Stomach (tissue), 9 donors: ENCODE data around the gene NPAS1. TPM values are rescaled to one million over a fixed set of nuclear protein-coding genes. Genes with fewer than 3 reads are reported as not detected.

Source experiments
- DNase-seq, 2 donors: peaks; one replicate each; pipeline versions ENCODE4 v3.0.0 to v3.0.0-alpha.2; 2013 to 2019
- H3K27ac ChIP-seq, 5 donors: fragments of 200-600 bp in 4 of 5; sonication (generic) in 4 of 5; one replicate each; pipeline ENCODE4 v1.5.1; 2013 to 2019; ENCODE audit warnings: mild to moderate bottlenecking in 1 of 5, moderate library complexity in 1 of 5
- H3K27me3 ChIP-seq, 3 donors: fragments of 200-600 bp; sonication (generic); one replicate each; pipeline ENCODE4 v1.5.1; 2017 to 2019; ENCODE audit warnings: mixed run types in 1 of 3
- H3K36me3 ChIP-seq, 4 donors: fragments of 200-600 bp; sonication (generic); 1 replicate in 3 of 4; 2 replicates in 1 of 4; pipeline ENCODE4 v1.5.1; 2016 to 2019
- H3K4me1 ChIP-seq, 4 donors: fragments of 200-600 bp; sonication (generic); one replicate each; pipeline ENCODE4 v1.5.1; 2016 to 2019
- H3K4me3 ChIP-seq, 4 donors: fragments of 200-600 bp; sonication (generic) in 3 of 4; one replicate each; pipeline ENCODE4 v1.5.1; 2016 to 2019; ENCODE audit warnings: mild to moderate bottlenecking in 1 of 4
- H3K9me3 ChIP-seq, 4 donors: fragments of 200-600 bp; sonication (generic); one replicate each; pipeline ENCODE4 v1.5.1; 2016 to 2019
- EP300 ChIP-seq: sonication (generic); formaldehyde crosslinking; IDR thresholded peaks from one replicate; pipeline ENCODE4 v1.6.1; 2017; ENCODE audit warnings: antibody characterized with exemption
- POLR2A ChIP-seq, 4 donors: fragments of 450-650 bp; IDR thresholded peaks; one replicate each; pipeline ENCODE4 v1.6.1; 2016; ENCODE audit warnings: antibody characterized with exemption in 4 of 4, control low read depth in 2 of 4, mild to moderate bottlenecking in 1 of 4, moderate library complexity in 1 of 4
- POLR2AphosphoS5 ChIP-seq, 3 donors: sonication (generic); formaldehyde crosslinking; IDR thresholded peaks; one replicate each; pipeline ENCODE4 v1.6.1; 2016; ENCODE audit warnings: antibody characterized with exemption in 3 of 3
- WGBS, 5 donors: extraction: QIAGEN DNeasy Blood & Tissue Kit in 3 of 5; methylation state at CpG; one replicate each; pipeline versions ENCODE4 v1.1.5 to v1.1.7; 2013 to 2018; 5-methylcytosine and 5-hydroxymethylcytosine counted together
- intact Hi-C: fragments of 100-400 bp; cut with DNase I; formaldehyde crosslinking; loops from one replicate; pipeline ENCODE4 v1.15.1; 2023; ENCODE audit warnings: low total_unique reads
- polyA plus RNA-seq, 3 donors: library from polyadenylated mRNA; stranded (reverse); fragments of 200-250 nt; gene quantifications; one replicate each; pipeline ENCODE4 v1.2.3, GENCODE V29; 2013
- total RNA-seq, 5 donors: library from RNA; depleted of rRNA; stranded (reverse); fragments of >200 nt; gene quantifications; one replicate each; pipeline versions ENCODE4 v1.1.0 to v1.2.3, GENCODE V29; 2014 to 2016
- TF ChIP-seq, protein P1 (sequence below), 7 experiments: fragments of 450-650 bp in 4 of 7; fragments of 200-600 bp in 3 of 7; sonication (generic) in 3 of 7; IDR thresholded peaks; one replicate each; pipeline ENCODE4 v1.5.1; 2016 to 2019; ENCODE audit warnings: antibody characterized with exemption in 7 of 7, control low read depth in 2 of 7, mild to moderate bottlenecking in 1 of 7
- donor health status: healthy with polysubstance abuse.
- donor health status: Bipolar disorder and iron deficiency.
- donor health status: healthy.

The NPAS1 gene
- total and polyA plus RNA-seq, 8 donors, result 0.72 to 8.9 (median 1.1) TPM; not detected in 3

DNA sequence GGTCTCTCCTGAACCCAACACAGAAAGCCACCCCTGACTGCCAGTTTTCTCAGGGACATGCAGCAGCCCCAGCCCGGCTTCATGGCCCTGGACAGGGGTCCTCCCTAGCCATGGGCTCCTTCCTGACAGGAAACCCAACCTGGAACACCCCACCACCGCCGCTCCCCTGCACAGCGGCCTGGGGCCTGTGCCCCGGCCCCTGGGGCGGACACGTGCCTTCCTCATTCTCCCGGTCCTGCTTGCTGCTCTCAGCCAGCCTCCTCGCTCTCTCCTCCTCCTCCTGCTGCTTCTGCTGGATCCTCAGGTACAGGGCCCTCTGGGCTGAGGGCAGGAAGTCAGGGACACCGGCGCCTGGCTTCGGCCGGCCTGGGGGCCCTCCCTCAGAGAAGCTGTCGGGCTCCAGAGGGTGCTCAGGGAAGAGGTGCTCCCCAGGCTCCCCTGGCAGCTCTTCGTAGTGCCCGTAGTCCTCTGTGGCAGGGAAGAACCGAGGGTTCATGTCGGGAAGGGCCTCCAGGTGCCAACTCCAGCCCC lies 49.3 kb downstream of the NPAS1 start:
- peaks cover 68 to 98% (median 95%) of the 10 kb centered on the region in 4 donors for H3K36me3 ChIP-seq
- 85 to 92% (median 89%) methylated on average over 7 to 18 of the region's 18 CpGs for WGBS, 5 donors
- no peak for TF ChIP-seq EP300
- no peak for TF ChIP-seq POLR2A (IDR thresholded peaks at IDR 0.05)
- TF ChIP-seq, protein P1, sequence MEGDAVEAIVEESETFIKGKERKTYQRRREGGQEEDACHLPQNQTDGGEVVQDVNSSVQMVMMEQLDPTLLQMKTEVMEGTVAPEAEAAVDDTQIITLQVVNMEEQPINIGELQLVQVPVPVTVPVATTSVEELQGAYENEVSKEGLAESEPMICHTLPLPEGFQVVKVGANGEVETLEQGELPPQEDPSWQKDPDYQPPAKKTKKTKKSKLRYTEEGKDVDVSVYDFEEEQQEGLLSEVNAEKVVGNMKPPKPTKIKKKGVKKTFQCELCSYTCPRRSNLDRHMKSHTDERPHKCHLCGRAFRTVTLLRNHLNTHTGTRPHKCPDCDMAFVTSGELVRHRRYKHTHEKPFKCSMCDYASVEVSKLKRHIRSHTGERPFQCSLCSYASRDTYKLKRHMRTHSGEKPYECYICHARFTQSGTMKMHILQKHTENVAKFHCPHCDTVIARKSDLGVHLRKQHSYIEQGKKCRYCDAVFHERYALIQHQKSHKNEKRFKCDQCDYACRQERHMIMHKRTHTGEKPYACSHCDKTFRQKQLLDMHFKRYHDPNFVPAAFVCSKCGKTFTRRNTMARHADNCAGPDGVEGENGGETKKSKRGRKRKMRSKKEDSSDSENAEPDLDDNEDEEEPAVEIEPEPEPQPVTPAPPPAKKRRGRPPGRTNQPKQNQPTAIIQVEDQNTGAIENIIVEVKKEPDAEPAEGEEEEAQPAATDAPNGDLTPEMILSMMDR (IDR thresholded peaks at IDR 0.05), result no peak
- TF ChIP-seq POLR2AphosphoS5 (IDR thresholded peaks at IDR 0.05), result no peak

DNA sequence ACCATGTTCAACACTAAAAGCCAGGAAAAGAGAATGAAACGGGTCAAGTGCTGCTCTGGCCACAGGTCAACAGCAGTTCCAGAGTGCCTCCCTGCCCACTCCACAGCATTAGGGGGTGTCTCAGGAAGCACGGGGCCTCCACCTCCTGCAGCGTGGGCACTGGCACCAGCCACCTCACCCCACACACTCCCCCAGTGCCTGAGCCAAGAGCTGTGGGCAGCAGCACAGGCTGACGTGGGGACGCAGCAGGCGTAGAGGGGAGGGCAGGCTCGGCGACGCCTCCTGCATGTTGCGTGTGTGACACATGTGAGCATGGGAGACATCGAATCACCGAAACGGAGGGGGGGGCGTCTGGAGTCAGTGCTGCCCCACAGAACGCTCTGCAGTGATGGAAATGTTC lies 50.2 kb downstream of the NPAS1 start:
- H3K9me3 ChIP-seq, result no peaks in the 10 kb centered on the region
- peaks cover 0 to 8% (median 2%) of the 10 kb centered on the region in 4 donors for H3K4me1 ChIP-seq
- no peak overlapping the region for H3K4me3 ChIP-seq
- 81 to 90% (median 85%) methylated on average over 8 to 15 of the region's 15 CpGs for WGBS, 5 donors
- no peak for DNase-seq
- H3K27ac ChIP-seq, result no peak overlapping the region
- TF ChIP-seq POLR2A (IDR thresholded peaks at IDR 0.05), result no peak
- peaks cover 68 to 100% (median 99%) of the 10 kb centered on the region in 4 donors for H3K36me3 ChIP-seq
- intact Hi-C loops, result no loop called here
- no peaks in the 10 kb centered on the region for H3K27me3 ChIP-seq

More for the DNA sequence above, 49.3 kb downstream of the NPAS1 start:
- Histone ChIP-seq H3K4me1 (peaks cover 0 to 3% (median 0%) of the 10 kb centered on the region in 4 donors), H3K4me3 (no peak overlapping the region), H3K9me3 (no peaks in the 10 kb centered on the region), H3K27ac (no peak overlapping the region), H3K27me3 (no peaks in the 10 kb centered on the region)
- intact Hi-C loops, result no loop called here
- DNase-seq, result no peak

GRCh38 chr19:47070756-47071155 lies 51.1 kb downstream of the NPAS1 start:
- Histone ChIP-seq H3K27me3 (no peaks in the 10 kb centered on the region), H3K36me3 (peaks cover 66 to 100% (median 99%) of the 10 kb centered on the region in 4 donors), H3K4me3 (no peak overlapping the region), H3K27ac (no peak overlapping the region), H3K9me3 (no peaks in the 10 kb centered on the region), H3K4me1 (peaks cover 0 to 18% (median 3%) of the 10 kb centered on the region in 4 donors)
- TF ChIP-seq POLR2A (IDR thresholded peaks at IDR 0.05) (no peak), POLR2AphosphoS5 (IDR thresholded peaks at IDR 0.05) (no peak), EP300 (no peak)
- TF ChIP-seq, protein P1 (IDR thresholded peaks at IDR 0.05), result no peak
- intact Hi-C loops, result no loop called here
- 91 to 97% (median 94%) methylated on average over 18 of the region's 18 CpGs for WGBS, 5 donors
- DNase-seq, result no peak

- Histone ChIP-seq H3K4me1 (peaks cover 0 to 20% (median 5%) of the 10 kb centered on the region in 4 donors), H3K27me3 (no peaks in the 10 kb centered on the region), H3K36me3 (peaks cover 65 to 100% (median 99%) of the 10 kb centered on the region in 4 donors), H3K9me3 (no peaks in the 10 kb centered on the region), H3K4me3 (no peak overlapping the region), H3K27ac (no peak overlapping the region)
- intact Hi-C loops, result no loop called here
- no peak for TF ChIP-seq EP300
- TF ChIP-seq, protein P1 (IDR thresholded peaks at IDR 0.05), result no peak
- no peak for TF ChIP-seq POLR2AphosphoS5 (IDR thresholded peaks at IDR 0.05)
- no peak for TF ChIP-seq POLR2A (IDR thresholded peaks at IDR 0.05)
- DNase-seq, result no peak
- 88 to 94% (median 92%) methylated on average over 10 to 12 of the region's 12 CpGs for WGBS, 5 donors
Measured at GRCh38 chr19:47071731-47072130, 52.1 kb downstream of the NPAS1 start.

GRCh38 chr19:47072323-47072722 lies 52.7 kb downstream of the NPAS1 start:
- intact Hi-C loops, result no loop called here
- Histone ChIP-seq H3K36me3 (peaks cover 60 to 100% (median 99%) of the 10 kb centered on the region in 4 donors), H3K4me3 (no peak overlapping the region), H3K4me1 (peaks cover 0 to 20% (median 5%) of the 10 kb centered on the region in 4 donors), H3K27me3 (no peaks in the 10 kb centered on the region), H3K27ac (no peak overlapping the region), H3K9me3 (no peaks in the 10 kb centered on the region)
- 90 to 93% (median 90%) methylated on average over 14 to 17 of the region's 17 CpGs for WGBS, 5 donors
- TF ChIP-seq POLR2A (IDR thresholded peaks at IDR 0.05) (no peak), POLR2AphosphoS5 (IDR thresholded peaks at IDR 0.05) (no peak), EP300 (no peak)
- TF ChIP-seq, protein P1 (IDR thresholded peaks at IDR 0.05), result no peak
- DNase-seq, result no peak
